NCI-H510A treated with DMSO at 0.1 percent for 48 hours (cell line): Measurements from ENCODE around the gene PRKCD.

ENCODE experiments used
- DNase-seq: peaks from one replicate; lab custom pipeline; 2025; lab: John Stamatoyannopoulos, UW

Gene PRKCD

GRCh38 chr3:53232641-53233377 lies 71.8 kb downstream of the PRKCD start:
- DNase-seq: no peak

DNA sequence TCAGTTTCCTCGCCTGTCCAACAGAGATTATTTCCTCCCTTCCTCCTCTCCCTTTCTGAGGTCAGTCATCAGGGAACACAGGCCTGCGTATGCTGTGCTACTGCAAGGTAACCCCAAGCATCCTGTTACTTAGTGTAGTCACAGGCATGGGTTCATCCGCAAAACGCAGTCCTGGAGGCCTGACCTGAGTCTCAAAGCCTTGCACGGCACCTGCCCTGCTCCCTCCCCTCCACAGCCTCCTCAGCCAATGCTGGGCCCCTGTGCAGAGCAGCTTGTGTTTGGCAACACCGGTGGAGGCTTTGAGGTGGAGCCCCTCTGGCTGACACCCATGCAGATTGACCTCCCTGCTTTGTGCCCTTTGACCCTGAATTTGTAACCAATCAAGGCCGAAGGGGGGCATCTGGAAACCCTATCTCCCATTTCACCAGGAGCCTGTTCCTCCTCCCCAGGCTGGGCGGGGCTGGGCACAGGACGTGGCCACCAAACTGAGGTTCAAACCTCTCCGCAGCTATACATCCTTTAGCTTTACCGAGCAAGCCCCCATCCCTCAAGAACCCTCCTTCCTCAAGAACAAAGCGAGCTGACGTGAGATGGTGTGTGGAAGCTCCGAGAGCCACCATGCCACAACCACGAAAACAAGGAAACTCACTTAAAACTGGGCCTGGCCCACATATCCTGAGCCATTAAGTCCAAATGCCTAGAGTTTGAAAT lies 73.3 kb downstream of the PRKCD start:
- DNase-seq: no peak

DNA sequence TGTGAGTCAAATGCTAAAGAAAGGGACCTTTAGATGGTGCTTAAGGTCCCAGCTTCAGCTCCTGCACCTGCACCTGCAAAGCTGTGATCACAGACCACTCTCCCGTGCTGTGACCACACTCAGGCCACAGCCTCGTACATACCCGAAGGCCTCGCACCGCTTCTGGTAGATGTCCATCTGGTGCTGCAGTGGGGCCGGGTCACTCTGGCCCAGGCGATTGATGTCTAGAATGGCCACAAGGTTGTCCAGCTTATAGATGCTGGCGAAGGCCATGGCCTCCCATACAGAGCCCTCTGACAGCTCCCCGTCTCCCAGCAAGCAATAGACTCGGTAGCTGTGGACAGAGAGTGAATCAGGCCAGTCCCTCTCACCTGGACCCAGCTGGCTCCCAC lies 73.8 kb downstream of the PRKCD start:
- DNase-seq: no peak

DNA sequence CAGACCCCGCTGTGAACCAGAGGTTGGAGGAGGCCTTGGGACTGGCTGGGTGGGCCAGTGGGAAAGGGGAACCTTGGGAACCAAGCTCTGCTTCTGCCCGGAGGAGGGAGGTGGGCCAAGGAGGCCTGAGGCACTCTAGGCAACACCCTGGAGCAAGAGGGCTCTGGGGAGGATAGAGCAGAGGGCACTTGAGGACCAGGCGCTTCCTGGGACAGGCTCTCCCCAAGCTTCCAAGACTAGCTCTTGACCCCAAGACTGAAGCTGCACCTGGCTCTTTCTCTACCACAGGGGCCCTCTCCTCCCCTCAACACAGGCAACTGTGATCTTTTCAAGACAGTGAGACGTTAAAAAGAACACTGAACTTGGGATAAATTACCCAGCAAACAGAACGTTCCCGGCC lies 74.5 kb downstream of the PRKCD start:
- DNase-seq: no peak

- no peak for DNase-seq
Observed at GRCh38 chr3:53236112-53236841, 75.3 kb downstream of the PRKCD start.

GRCh38 chr3:53238051-53238850 lies 77.2 kb downstream of the PRKCD start:
- no peak for DNase-seq

DNA sequence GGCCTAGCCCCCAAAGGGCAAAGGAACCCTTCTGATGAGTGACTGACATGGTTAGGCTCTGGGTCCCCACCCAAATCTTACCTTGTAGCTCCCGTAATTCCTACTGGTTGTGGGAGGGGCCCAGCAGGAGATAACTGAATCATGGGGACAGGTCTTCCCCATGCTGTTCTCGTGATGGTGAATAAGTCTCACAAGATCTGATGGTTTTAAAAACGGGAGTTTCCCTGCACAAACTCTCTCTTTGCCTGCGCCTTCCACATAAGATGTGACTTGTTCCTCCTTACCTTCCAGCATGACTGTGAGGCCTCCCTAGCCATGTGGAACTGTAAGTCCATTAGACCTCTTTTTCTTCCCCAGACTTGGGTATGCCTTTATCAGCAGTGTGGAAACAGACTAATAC lies 77.9 kb downstream of the PRKCD start:
- DNase-seq: no peak

DNA sequence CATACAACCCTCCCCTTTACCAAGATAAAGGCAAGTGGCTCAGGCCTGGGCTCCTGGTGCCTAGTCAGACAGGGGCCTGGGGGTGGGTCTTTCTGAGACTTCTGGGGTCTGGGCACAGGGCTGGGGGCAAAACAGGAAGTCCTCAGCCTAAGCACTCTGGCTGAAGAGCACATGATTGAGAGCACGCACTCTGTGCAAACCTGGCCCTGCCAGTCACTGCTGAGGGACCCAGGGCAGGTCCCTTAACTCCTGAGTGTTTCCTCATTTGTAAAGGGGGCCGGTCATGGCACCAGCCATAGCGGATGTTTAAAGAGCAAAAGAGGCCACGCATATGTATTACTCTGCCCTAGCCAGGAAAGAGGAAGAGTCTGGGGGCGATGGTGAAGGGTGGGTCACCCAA lies 78.8 kb downstream of the PRKCD start:
- DNase-seq: no peak

GRCh38 chr3:53240989-53241972 lies 80.3 kb downstream of the PRKCD start:
- DNase-seq: no peak

DNA sequence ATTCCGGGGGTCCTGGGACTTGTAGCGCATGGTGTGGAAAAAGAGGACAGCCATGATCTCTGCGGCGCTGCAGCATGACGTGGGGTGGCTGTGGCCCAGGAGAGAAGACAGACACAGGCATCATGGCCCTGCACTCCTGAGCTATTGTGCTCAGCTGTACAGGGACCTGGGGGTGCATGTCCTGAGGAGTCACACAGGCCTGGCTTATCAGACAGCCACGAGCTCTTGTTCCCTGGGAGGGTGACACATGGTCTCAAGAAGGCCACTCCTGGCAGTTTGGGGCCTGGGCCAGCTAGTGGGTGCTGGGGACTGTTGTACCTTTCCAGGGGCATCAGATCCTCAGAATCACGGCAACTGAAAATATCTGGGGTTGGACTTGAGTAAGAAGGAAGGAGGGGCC lies 81.1 kb downstream of the PRKCD start:
- no peak for DNase-seq
